Measurements from ENCODE around the gene SH3BP1.

Gene SH3BP1

GRCh38 chr22:37704645-37705044 is 65.2 kb downstream of the SH3BP1 start:
- no peak for DNase-seq

GRCh38 chr22:37705205-37705604 is 65.7 kb downstream of the SH3BP1 start:
- DNase-seq: no peak
